Measurements from ENCODE around the gene PPP3CA.

DNA sequence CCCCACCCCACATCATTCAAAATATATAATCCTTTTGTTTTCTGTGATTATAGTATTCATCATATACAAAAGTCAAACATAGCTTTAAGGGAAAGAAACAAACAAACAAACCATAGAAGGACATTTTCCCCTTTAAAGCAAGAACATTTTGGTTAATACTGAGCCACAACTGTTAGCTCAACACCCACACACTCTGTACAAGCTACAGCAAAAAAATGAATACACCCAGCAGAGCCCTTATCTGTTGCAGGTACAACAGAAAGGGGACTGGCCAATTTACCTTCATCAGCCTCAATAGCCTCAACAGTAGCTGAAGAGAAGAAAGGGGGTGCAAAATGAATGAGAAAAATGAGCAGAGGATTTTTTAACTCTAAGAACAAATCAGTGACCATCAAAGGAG lies 318.4 kb downstream of the PPP3CA start:
- TF ChIP-seq POLR2A (IDR thresholded peaks at IDR 0.05): no peak
- TF ChIP-seq, protein P1, sequence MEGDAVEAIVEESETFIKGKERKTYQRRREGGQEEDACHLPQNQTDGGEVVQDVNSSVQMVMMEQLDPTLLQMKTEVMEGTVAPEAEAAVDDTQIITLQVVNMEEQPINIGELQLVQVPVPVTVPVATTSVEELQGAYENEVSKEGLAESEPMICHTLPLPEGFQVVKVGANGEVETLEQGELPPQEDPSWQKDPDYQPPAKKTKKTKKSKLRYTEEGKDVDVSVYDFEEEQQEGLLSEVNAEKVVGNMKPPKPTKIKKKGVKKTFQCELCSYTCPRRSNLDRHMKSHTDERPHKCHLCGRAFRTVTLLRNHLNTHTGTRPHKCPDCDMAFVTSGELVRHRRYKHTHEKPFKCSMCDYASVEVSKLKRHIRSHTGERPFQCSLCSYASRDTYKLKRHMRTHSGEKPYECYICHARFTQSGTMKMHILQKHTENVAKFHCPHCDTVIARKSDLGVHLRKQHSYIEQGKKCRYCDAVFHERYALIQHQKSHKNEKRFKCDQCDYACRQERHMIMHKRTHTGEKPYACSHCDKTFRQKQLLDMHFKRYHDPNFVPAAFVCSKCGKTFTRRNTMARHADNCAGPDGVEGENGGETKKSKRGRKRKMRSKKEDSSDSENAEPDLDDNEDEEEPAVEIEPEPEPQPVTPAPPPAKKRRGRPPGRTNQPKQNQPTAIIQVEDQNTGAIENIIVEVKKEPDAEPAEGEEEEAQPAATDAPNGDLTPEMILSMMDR (IDR thresholded peaks at IDR 0.05): no peak

Measured in lower leg skin (tissue), 3 donors.